GM18511 (cell line): ENCODE measurements around the gene UBALD1.
A peak's percentile ranks its signal among the peaks of the same experiment; 100 is the strongest.

ENCODE experiments used
- ATAC-seq: cut with Tn5 transposase; IDR thresholded peaks from one replicate; pipeline ENCODE4 v1.9.1; 2021; ENCODE audit warnings: mild to moderate bottlenecking, moderate library complexity; ENCODE audit not compliant: unreplicated experiment

UBALD1 gene

GRCh38 chr16:4646773-4647643 is 32.3 kb upstream of the UBALD1 start:
- ATAC-seq, result no peak

- no peak for ATAC-seq
Observed at GRCh38 chr16:4641895-4642294, 27.2 kb upstream of the UBALD1 start.

- no peak for ATAC-seq
Observed at GRCh38 chr16:4641306-4641687, 26.6 kb upstream of the UBALD1 start.

- ATAC-seq, result no peak
Observed at GRCh38 chr16:4640572-4641305, 26.1 kb upstream of the UBALD1 start.

DNA sequence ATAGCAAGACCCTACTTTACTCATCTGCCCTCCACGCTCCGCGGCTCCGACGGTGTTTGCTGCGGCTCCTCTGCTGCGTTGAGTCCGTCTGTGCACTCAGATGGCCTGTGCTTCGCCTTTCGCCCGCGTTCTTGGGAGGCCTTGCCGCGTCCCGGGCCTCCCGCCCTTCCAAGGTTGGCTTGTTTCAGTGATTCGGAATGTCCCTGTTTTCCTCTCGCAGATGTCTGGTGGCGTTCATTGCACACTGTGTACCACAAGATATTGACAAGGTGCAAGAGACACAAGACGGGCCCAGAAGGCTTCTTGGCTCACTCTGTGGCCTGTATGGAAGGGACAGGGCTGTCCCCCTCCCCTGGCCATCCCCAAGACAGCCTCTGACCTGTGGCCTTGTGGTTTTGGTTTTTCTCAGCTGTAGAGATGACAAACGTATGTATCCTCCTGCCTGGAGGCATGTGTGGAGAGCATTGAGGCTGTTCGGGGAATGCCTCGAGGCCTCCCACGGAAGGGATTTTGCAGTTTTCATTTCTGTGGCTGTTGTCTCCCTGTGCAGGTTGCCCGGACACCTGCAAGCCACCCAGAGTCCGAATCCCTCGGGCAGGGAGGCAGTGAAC is 25.3 kb upstream of the UBALD1 start:
- no peak for ATAC-seq

GRCh38 chr16:4637501-4638166 is 22.9 kb upstream of the UBALD1 start:
- ATAC-seq, result no peak

GRCh38 chr16:4636196-4636595 is 21.5 kb upstream of the UBALD1 start:
- ATAC-seq, result no peak

GRCh38 chr16:4634768-4635167 is 20.1 kb upstream of the UBALD1 start:
- ATAC-seq, result no peak

GRCh38 chr16:4633910-4634635 is 19.4 kb upstream of the UBALD1 start:
- ATAC-seq, result no peak

- ATAC-seq, result no peak
Observed at GRCh38 chr16:4631444-4631843, 16.8 kb upstream of the UBALD1 start.

DNA sequence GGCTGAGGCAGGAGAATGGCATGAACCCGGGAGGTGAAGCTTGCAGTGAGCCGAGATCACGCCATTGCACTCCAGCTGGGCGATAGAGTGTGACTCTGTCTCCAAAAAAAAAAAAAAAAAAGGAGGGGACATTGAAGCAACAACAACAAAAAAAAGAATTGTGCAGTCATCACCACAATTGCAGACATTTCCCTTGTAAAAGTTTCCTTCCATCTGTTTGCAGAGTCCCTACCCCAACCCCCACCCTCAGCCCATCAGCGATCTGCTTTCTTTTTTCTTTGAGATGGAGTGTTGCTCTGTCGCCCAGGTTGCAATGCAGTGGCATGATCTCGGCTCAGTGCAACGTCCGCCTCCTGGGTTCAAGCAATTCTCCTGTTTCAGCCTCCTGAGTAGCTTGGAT is 13.6 kb upstream of the UBALD1 start:
- ATAC-seq, result no peak

DNA sequence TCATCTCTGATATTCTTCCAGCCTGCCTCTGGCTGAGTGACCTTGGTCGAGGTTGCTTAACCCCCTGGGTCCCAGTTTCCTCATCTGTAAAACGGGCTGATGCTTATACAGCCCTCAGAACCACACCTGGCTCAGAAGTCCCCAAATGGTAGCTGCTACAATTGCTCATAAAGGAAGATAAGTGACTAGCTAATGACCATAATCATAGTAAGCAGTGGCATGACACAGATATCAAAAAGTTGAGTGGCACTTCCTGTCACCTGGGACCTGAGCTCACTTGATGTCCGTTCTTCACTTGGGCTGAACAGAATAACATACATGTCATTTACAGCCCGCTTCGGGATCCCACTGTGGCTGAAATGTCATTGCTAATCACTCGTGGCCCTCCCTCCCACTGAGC is 11.7 kb upstream of the UBALD1 start:
- ATAC-seq, result no peak

DNA sequence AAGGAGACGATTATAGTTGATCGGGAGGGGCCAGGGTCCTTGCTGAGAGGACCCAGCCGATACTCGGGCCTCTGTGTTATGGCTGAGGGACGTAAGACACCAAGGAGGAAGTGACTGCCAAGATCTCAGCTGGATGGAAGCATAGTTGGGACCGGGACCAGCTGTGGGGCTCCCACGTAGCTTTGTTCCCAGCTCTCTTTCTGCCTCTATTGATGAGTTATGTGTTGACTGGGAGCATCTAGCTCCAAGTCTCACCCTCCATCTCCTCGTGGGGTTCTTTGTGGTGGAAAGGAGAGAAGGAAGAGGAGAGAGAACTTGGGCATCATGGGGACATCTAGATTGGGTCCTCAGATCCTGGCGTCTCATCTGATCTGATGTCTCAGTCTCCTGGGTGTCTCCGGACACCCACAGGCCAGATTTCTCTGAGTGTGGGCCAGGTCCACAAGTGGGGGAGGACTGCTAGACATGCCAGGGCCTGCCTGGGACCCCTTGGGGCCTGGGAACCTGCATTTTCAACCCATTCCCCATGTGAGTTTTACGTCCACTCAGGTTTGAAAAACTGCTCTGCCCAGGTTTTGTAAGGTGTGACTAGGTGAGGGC is 11.0 kb upstream of the UBALD1 start:
- ATAC-seq, result no peak

GRCh38 chr16:4624827-4625559 is 10.3 kb upstream of the UBALD1 start:
- peak; percentile 72 for ATAC-seq

GRCh38 chr16:4624015-4624826 is 9.5 kb upstream of the UBALD1 start, which contains the start of gene MGRN1:
Gene MGRN1 (plus strand): TSS chr16:4624826. CDS start chr16:4624961, 135 bp downstream.
- peak; percentile 75 for ATAC-seq

DNA sequence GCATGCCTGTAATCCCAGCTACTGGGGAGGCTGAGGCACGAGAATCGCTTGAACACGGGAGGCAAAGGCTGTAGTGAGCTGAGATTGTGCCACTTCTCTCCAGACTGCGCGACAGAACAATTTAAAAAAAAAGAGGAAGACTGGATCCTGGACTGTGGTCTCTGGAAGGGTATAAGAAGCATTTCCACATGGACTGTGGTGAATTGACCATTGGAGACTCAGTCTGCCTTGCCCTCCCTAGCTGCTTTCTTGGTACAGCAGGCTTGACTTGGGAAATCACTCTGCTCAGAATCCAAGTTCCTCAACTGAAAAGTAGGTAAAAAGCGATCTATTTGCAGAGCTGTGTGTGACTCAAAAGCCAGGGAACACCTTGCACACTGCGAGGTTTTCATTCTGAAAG is 8.9 kb upstream of the UBALD1 start:
- ATAC-seq, result no peak

DNA sequence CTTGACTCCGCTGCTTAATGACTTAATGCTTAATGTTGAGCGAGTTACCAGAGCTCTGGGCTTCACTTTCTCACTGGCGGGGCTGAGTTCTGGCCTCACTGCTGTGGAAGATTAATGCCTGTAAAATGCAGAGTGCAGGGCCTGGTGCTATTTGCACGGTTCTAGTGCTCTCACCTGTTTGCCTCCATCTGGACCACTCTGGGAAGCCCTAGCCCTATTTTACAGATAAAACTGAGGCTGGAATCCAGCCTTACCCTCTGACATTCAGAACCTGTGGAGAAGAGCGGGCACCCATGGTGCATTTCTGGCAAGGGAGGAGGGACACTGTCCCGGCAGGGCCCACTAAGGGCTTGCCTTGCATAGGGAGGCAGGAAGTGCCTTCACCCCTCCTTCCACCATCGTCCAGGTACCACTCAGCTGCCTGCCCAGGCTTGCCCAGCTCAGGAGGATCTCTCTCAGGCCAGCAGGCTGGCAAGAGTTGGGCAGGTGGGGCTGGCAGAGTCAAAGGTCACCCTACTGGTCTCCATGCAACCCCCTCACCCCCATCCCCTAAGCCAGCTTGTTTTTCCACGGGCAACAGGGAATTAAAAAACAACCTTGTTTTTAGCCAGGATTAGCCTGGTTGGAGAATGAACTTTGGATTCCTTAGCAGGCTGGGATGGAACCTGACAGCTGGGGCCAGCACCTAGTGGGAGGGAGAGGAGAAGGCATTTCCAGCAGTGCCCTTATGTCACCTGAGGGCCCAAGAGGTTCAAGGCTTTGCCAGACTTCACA is 4.1 kb upstream of the UBALD1 start:
- ATAC-seq, result no peak

GRCh38 chr16:4617880-4618279 is 3.2 kb upstream of the UBALD1 start:
- no peak for ATAC-seq
